Spleen (tissue), 7 donors: ENCODE data around the gene HEPHL1.

Experiments
- CTCF ChIP-seq, 11 experiments: fragments of 200-600 bp in 7 of 11; fragments of 450-650 bp in 4 of 11; sonication (generic) in 4 of 11; IDR thresholded peaks in 8 of 11; conservative IDR thresholded peaks in 3 of 11; 1 replicate in 7 of 11; 2 replicates in 4 of 11; pipeline versions ENCODE4 v1.4.0 to v1.8.0; 2016 to 2021; ENCODE audit warnings: antibody characterized with exemption in 11 of 11, inconsistent platforms in 4 of 11, mild to moderate bottlenecking in 1 of 11
- POLR2A ChIP-seq, 3 donors: fragments of 450-650 bp; IDR thresholded peaks; one replicate each; pipeline ENCODE4 v1.5.1; 2017; ENCODE audit warnings: antibody characterized with exemption in 3 of 3, mild to moderate bottlenecking in 1 of 3
- POLR2AphosphoS5 ChIP-seq, 3 donors: sonication (generic); formaldehyde crosslinking; IDR thresholded peaks; one replicate each; pipeline ENCODE4 v1.5.1; 2017; ENCODE audit warnings: antibody characterized with exemption in 3 of 3
- donor health status: DM: no; HTN: no; CAD: no; lungs with moderate emphysema.
- donor health status: DM: no; HTN: no; CAD: no.
- donor health status: DM: no; HTN: no; CAD: no.

- no peak for TF ChIP-seq CTCF (IDR thresholded peaks at IDR 0.05 in 8 of 11, conservative IDR thresholded peaks at IDR 0.05 in 3 of 11)
- no peak for TF ChIP-seq POLR2A (IDR thresholded peaks at IDR 0.05)
- TF ChIP-seq POLR2AphosphoS5 (IDR thresholded peaks at IDR 0.05) = no peak
These were observed 48.4 kb upstream of the HEPHL1 start for GRCh38 chr11:93972790-93973189.
